H1 (cell line): ENCODE measurements around the gene CMIP.

Experiments used
- POLR2A ChIP-seq, 2 experiments: IDR thresholded peaks; 1 replicate in 1 of 2; 2 replicates in 1 of 2; pipeline ENCODE4 v1.6.1; 2011; ENCODE audit warnings: low read depth in 2 of 2, low read length in 2 of 2, mild to moderate bottlenecking in 2 of 2; ENCODE audit errors: control extremely low read depth in 1 of 2
- RBBP5 ChIP-seq: IDR thresholded peaks from 2 replicates; pipeline ENCODE4 v1.7.1; 2012; ENCODE audit warnings: low read depth, mild to moderate bottlenecking, inconsistent platforms, low read length, moderate library complexity, borderline replicate concordance
- TAF7 ChIP-seq: optimal IDR thresholded peaks from 2 replicates; pipeline ENCODE3; 2011; ENCODE audit warnings: low read depth, mild to moderate bottlenecking, inconsistent platforms, low read length, moderate library complexity, borderline replicate concordance

DNA sequence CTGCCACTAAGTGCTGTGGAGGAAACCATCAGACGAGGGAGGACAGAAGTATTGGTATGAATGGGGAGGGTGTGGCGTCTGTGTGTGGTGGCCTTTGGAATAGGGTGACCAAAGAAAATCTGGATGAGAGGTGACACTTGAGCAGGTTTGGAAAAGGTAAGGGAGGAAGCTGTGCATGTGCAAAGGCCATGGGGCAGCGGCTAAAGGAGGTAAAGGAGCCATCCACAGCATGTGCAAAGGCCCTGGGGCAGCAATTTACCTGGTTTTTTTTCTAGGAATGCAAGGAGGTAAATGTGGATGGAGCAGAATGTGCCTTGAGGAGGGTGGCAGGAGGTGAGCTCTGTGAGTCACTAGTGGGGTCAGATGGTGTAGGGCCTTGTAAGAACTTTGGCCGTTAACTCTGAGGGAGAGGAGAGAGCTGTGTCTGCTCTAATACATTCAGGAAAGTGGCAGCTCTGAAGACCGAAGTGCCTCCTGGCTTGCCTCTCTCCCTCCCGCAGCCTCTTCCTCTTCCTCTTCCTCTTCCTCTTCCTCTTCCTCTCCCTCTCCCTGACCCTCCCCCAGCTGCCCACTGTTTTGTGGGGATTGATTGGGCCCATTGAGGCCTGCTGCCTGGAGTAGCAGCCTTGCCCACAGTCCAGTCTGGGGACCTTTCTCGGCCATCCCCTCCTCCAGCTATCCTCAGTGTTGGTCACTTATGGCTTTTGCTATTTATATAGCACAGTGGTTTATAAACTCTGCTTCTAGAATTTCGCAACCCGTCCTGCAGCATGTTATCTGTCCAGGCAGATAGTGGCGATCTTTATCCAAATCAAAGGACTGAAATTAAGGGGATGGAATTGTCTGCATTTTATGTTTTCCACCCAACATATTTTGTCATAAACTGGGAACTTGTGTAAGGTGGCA, 38.7 kb downstream of the CMIP start:
- TF ChIP-seq TAF7 = no peak
- TF ChIP-seq RBBP5 = no peak
- no peak for TF ChIP-seq POLR2A (IDR thresholded peaks at IDR 0.05; ENCODE audit: control extremely low read depth in 1 of 2, low read depth in 2 of 2, low read length in 2 of 2)
